T-helper 1 cell (primary cell): ENCODE results near the gene RAPGEF3.

ENCODE experiments used
- DNase-seq, 5 donors: peaks; one replicate each; pipeline ENCODE4 v3.0.0-alpha.2; 2012 to 2020

RAPGEF3 gene

GRCh38 chr12:47775100-47775911 lies 16.6 kb upstream of the RAPGEF3 start:
- peak in 1 of 5 donors; percentile 23 for DNase-seq

- no peak for DNase-seq
Measured at GRCh38 chr12:47774663-47775062, 16.0 kb upstream of the RAPGEF3 start.

GRCh38 chr12:47773858-47774580 lies 15.3 kb upstream of the RAPGEF3 start:
- no peak for DNase-seq

DNA sequence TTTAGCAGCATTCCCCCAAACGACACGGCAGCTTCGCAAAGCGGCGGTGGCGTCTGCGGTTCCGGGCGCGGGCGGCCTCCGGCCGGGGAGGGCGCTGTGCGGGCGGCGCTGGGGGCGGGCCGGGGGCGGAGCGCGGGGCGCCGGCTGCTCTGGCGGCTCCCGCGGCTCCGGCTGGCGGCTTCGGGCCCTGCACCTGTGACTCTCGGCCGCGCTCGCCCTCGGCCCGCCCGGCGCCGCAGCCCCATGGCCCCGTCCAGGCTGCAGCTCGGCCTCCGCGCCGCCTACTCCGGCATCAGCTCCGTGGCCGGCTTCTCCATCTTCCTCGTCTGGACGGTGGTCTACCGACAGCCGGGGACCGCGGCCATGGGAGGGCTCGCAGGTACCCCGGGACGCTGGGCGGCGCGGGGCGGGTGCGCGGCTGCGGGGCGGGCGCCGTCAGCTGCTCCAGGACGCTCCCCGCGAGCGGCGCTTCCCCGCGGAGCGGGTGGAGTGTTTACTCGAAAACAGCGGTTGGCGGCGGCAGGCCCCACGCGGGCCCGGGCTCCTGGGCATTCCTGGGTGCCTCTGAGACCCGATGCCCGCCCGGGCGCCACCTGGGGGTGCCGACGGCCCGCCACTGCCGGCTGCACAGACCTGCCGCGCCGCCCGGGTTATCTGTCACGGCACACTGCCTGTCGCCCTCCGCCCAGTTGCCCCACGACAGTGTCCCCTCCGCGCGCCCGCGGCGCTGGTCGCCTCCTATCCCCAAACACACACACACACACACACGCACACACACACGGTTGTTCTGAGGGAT lies 14.6 kb upstream of the RAPGEF3 start, which contains the start of gene SLC48A1:
TSS of gene SLC48A1 (plus strand) at position 177 of the 796 bp plus-strand sequence. CDS start at position 244, 67 bp downstream.
- peak; percentile 57 to 77 (median 63) for DNase-seq

DNA sequence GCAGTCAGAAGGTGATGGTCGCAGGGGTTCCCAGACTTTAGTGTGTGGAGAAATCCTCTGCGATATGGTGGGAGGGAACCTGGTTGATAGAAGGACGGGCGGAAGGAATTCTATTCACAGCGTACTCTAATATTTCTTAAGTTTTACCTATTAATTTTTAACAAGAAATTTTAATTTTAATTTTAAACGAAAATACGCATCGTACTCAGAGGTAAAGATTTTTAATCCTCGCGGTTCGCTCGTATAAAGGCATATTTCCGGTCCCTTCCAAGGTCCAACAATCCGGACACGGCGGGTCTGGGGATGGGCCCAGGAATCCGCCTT lies 14.0 kb upstream of the RAPGEF3 start:
- DNase-seq, result no peak

DNA sequence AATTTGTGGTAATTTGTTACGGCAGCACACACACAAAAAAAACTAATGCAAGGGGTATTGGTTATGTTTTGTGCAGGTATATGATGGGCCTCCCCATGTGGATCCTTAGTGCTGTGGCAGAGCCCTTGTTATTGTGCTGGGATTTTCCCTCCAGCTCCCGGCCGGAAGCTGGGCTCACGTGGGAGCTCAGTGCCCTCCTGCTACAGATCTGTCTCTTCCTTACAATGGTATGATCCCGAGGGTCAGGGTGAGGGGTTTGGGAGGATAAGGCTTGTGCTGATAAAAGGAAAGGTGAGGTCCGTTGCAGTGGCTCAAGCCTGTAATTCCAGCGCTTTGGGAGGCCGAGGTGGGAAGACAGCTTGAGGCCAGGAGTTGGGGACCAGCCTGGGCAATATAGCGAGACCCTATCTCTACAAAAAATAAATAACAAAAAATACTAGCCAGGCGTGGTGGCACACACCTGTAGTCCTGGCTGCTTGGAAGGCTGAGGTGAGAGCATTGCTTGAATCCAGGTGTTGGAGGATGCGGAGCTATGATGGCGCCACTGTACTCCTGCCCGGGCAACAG lies 13.5 kb upstream of the RAPGEF3 start:
- DNase-seq, result no peak

- no peak for DNase-seq
Measured at GRCh38 chr12:47771304-47771703, 12.6 kb upstream of the RAPGEF3 start.

GRCh38 chr12:47770086-47770726 lies 11.5 kb upstream of the RAPGEF3 start:
- DNase-seq, result no peak

GRCh38 chr12:47769234-47770085 lies 10.8 kb upstream of the RAPGEF3 start:
- no peak for DNase-seq

- no peak for DNase-seq
Measured at GRCh38 chr12:47768323-47768811, 9.7 kb upstream of the RAPGEF3 start.

- DNase-seq, result peak; percentile 38 to 71 (median 56)
Measured at GRCh38 chr12:47767216-47767724, 8.6 kb upstream of the RAPGEF3 start.

DNA sequence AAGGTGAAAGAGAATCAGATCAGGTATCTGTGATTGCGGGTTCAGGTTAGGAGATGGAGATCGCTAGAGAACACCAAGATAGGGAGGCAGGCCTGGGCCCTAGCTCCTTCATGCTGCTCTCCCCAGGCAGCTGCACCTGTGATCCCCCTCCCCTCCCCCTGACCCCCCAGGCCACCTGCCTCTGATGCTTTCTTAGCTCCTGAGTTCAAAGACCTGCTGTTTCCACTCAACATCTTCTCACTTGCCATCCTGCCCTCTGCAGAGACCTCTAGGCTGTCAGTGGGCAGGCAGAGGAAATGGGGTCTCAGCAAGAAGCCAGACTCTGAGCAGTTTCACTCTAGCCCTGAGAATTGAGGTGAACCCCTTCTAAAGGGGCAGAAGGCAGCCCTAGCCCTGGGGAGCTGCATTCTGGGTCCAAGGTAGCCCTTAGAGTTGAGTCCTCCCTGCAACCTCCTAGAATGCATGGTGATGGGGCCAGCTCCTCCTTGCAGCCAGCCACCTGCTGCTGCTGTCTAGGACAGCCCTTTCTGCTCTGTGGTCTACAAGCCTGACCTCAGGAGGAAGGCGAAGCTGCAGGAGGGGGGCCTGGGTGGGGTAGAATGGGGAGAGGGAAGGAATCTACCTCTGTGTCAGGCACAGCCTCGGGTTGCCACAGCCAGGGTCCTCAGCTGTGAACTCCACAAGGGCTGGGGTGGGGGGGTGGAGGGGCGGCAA lies 8.0 kb upstream of the RAPGEF3 start:
- no peak for DNase-seq

- no peak for DNase-seq
Measured at GRCh38 chr12:47763481-47764346, 5.0 kb upstream of the RAPGEF3 start.

DNA sequence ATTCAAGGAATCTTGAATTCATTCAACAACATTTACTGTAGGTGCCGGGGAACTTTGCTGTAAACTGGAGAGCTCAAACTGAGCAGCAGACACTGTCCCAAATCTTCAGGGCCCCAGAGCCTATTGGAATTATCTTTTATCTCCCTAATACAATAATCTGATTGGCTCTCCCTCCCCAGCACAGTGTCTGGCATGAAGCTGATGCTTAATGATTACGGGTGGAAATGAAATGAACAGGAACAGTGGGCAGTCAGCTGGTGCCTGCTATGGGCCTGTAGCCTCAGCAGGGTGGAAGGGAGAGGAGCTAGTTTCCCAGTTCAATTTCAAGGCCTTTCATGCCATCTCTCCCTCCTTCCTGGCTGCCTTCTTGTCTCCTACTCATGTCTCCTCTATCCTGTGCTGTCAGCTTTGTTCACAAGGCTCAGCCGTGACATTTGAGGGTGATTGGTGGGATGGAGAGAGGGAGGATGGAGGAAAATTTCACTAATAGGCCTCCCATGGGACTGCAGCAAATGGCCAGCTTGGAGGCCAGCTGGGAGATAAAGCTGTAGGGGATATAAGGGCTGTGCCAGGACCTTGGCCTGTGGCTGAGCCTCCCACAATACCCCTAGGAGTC lies 4.3 kb upstream of the RAPGEF3 start:
- no peak for DNase-seq

DNA sequence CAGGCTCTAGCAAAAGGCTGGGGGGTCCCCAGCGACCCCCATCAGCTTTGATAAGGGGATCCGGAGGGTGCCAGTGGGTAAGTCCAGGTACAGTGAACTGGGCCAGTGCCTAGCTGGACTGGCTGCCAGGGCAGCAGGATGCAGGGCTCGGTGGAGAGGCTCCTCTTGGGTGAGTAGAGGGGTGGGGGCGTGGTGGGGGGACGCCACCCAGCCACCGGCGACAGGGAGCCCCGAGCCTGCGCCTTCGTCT lies 171 bp downstream of the RAPGEF3 start:
- DNase-seq, result no peak

DNA sequence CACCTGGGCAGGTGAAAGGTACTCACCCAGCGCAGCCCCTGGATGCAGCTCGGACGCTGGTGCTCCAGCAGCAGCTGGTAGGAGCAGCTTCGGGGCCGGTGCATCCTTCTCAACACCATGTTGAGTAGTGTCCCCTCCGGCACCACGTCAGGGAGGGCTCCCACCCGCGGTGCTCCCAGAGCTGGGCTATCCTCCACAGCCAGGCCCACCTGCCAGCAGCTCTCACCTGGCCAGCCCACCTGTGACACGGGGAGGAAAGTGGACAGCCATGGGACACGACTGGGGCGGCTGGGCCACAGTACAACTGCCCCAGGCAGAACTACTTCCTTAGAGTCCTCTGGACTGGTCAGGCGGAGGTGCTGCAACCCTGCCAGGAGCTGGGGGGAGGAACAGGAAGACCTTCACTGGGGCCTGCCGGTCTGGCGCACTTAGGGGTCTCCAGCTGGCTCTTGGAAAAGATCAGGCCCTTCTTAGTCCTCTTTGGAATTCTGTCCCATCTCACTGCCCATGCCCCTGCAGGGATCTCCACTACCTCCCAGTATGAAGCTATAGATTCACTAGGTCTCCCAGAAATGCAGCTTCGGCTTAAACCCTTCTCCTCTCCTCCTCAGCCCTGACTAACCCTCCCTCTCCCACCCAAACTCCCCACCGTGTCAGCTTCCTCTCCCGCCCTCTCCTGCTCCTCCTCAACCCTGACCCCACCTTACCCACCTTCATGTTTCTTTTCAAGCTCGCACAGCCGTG lies 668 bp downstream of the RAPGEF3 start:
- no peak for DNase-seq

DNA sequence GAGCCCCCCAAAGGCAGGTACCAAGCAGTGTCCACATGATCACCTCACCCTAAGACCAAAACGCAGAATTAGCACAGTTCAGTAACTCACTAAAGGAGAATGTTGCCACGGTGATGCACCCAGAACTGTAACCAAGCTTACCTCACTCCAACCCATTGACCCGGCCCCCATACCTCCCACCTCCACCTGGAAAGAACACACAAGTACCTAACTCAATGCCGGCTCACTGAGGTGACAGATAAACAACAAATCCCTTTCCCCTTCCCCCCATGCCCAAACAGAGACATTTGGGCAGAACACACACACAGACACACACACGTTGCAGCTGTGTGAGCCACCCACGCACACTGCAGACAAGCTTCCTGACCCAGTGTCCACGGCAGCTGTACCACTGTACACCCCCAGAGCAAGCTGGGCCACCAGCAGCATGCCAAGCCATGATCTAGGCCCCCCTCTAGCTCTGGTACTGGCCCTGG lies 1.3 kb downstream of the RAPGEF3 start:
- no peak for DNase-seq
